DLD1 (cell line): ENCODE results near the gene AFF1.

Source experiments
- in situ Hi-C: cut with HindIII; loops from 2 replicates; pipeline ENCODE4 v1.10.0; 2017; ENCODE audit warnings: low sequenced_read_pairs

Gene AFF1

DNA sequence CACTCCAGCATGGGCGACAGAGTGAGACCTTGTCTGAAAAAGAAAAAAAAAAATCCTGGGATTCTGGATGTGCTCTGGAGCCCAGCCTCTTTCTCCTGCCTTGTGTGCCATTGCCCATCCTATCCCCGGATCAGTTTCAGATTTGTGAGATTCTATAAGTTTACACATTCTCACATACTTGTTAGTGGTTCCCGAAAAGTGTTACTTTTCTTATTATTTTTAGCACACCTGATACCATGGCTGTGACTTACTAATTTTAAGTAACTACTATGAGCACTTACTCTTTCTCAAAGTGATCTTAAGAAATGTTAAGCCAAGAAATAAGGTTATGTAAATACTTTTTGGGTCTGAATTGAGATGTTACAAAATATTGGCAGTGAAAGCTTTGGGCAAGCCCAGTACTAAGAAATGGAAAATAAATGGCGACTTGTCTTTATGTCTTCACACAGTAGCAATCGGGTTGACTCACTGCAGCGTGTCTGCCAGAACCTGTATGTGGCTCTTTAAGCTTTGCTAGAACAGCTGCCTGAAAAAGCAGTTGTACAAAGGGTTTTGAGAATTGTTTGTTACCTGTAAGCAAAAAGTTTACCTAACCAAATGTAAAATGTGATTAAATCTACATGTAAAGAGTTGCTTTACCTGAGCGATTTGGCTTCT is 166.9 kb downstream of the AFF1 start:
- in situ Hi-C loops: loop anchor here (25.0 kb wide), 1 partner anchor 189 kb away; no protein-coding TSS in a partner anchor

DNA sequence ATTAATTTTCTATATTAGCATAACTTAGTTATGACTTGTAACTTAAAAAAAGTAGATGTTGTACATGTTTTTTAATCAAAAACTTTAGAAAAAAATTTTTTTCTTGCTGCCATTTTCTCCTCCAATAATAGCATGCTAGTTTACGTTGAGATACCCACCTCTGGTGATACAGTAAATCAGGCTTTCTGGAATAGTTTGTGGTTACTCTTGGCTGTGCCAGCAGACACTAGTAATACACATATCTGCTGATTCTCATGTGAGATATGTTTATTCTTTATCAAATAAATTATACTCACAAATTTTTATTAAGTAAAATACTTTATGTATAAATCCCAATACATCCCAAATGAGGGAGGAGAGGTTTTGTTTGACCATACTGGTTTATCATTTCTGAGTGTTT is 168.3 kb downstream of the AFF1 start:
- in situ Hi-C loops: loop anchor here (25.0 kb wide), 1 partner anchor 191 kb away; no protein-coding TSS in a partner anchor

DNA sequence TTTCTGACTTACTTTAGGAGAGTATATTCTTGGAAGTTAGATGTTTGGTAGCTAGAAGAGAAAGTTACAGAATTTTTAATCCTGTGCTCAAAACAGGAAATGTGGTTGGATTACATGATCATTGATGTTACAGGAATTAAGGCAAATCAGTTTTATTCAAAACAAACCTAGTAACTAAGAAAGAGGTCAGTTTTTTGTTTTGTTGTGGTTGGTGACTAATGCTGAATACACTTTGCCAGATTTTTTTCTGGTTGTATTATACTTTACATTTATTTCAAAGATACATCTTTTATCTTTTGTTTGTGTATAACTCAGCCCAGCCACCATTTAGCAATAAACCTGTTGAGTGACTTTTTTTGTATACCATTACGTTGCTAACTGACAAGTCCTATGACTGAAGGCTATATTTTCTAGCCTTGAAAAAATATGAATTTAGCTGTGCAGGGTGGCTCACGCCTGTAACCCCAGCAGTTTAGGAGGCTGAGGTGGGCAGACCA is 168.9 kb downstream of the AFF1 start:
- in situ Hi-C loops: loop anchor here (25.0 kb wide), 1 partner anchor 191 kb away; no protein-coding TSS in a partner anchor

DNA sequence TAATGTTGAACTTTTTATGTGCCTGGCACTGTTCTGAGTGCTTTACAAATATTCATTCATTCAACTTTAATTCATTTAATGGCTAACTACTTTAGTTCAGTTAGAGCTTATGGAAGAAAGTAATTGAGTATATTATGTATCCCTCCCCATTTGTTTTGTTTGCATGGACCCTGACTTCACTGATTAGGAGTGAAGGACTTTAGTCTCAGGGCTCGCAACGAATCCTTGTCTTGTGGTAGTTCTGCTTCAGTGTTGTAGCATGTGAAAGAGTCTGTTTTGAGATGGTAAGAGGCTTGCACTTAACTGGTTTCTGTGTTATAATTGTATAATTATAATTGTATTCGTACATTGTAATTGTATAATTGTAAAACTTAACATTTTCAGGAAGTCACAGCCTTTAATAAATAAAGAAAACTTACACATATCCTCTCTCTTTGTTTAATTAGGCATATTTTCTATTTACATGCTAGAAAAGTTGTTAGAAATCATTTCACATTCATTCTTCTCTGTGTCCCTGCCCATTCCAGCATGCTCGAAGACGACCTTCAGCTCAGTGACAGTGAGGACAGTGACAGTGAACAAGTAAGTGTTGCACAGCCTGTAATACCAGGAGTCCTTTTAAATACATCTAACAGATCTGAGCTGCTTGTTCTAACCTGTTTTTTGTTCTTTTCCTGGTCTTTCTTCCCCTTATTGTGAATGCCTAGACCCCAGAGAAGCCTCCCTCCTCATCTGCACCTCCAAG is 170.5 kb downstream of the AFF1 start:
- in situ Hi-C loops: loop anchor here (25.0 kb wide), 1 partner anchor 193 kb away; no protein-coding TSS in a partner anchor

DNA sequence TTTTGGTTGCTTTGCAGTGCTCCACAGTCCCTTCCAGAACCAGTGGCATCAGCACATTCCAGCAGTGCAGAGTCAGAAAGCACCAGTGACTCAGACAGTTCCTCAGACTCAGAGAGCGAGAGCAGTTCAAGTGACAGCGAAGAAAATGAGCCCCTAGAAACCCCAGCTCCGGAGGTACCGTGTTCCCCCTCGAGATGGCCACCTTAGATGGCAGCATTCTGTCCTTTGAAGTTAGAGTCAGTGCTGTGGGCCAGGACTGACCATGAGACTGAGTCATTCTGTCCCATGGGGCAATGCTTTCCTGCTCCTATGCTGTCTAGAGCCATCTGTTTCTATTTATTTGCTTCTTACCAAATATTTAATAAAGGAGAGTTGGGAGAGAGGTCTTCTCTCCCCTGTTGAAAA is 173.3 kb downstream of the AFF1 start:
- in situ Hi-C loops: loop anchor here (25.0 kb wide), 1 partner anchor 196 kb away; no protein-coding TSS in a partner anchor

DNA sequence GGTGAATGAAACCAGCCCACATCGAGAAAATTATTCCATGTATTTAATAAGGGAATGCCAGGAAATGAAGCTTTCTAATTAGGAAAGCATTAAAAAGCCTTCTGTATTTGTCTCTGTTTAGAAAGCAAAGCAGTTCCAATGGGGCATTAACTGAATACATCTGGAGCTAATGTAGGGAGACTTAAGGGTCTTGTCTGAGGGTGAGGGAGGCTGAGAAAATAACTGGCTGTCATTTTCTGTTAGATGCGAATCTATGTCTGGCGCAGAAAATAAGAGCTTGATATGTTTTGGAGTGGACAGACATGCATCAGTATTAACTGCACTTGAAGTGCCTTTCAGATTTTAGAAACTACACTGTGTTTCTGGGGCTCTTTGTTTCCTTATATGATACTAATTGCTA is 174.3 kb downstream of the AFF1 start:
- in situ Hi-C loops: loop anchor here (25.0 kb wide), 1 partner anchor 197 kb away; no protein-coding TSS in a partner anchor

DNA sequence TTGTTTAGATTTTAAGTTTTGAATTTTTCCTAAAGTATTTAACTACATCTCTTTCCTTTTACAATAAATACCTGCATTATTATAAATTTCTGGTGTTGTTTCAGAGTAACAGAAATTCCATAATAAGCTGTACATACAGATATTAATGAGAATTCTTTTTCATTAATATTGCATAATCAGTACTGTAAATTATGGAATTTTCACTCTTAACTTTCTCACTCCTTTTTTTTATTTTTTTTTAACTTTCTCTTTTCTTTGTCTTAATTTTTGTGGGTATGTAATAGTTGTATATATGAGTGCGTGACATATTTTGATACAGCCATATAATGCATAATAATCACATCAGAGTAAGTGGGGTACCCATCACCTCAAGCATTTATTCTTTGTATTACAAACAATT is 175.1 kb downstream of the AFF1 start:
- in situ Hi-C loops: loop anchor here (25.0 kb wide), 1 partner anchor 198 kb away; no protein-coding TSS in a partner anchor

DNA sequence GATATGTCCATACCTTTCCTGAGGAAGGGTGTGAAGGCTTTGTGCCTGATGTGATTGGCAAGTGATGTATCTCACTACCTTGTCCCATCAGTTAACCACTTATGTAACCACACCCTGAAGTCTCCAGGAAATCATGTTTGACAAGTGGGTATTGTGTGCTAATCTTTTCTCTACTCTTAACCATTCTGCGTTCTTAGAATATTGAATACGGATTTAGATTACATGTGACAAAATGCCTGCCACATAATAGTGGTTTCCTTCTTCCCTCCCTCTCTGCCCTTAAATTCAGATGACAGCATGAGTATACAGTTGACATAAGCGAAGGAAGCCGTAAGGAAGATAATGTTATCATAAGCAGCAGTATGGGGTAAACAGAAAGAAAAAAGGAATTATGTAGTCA is 177.3 kb downstream of the AFF1 start:
- in situ Hi-C loops: loop anchor here (25.0 kb wide), 1 partner anchor 200 kb away; no protein-coding TSS in a partner anchor

DNA sequence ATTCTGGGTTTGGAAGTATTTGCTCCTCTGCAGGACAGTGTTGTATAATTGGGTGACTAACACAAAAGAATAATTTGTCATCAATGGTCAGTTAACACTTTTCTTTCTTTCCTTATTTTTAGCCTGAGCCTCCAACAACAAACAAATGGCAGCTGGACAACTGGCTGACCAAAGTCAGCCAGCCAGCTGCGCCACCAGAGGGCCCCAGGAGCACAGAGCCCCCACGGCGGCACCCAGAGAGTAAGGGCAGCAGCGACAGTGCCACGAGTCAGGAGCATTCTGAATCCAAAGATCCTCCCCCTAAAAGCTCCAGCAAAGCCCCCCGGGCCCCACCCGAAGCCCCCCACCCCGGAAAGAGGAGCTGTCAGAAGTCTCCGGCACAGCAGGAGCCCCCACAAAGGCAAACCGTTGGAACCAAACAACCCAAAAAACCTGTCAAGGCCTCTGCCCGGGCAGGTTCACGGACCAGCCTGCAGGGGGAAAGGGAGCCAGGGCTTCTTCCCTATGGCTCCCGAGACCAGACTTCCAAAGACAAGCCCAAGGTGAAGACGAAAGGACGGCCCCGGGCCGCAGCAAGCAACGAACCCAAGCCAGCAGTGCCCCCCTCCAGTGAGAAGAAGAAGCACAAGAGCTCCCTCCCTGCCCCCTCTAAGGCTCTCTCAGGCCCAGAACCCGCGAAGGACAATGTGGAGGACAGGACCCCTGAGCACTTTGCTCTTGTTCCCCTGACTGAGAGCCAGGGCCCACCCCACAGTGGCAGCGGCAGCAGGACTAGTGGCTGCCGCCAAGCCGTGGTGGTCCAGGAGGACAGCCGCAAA is 179.6 kb downstream of the AFF1 start:
- in situ Hi-C loops: loop anchor here (25.0 kb wide), 1 partner anchor 202 kb away; no protein-coding TSS in a partner anchor

DNA sequence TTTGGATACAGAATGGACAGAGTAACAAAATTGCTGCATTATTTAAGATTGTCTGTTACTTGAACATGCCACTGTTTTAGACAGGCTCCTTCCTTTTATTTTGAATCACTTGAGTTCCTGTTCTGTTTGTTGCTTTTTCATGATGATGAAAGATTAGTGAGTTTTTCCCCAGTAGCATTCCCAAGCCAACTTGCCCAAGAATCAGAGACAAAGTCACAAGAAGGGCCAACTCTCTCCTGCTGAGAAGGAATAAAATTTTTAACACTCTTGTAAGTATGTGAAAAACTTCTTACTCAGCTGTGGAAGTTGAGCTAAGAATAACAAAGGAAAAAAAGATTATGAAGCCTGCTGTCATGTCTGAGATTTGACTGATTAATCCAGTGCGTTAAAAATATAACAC is 181.4 kb downstream of the AFF1 start:
- in situ Hi-C loops: loop anchor here (25.0 kb wide), 1 partner anchor 204 kb away; no protein-coding TSS in a partner anchor

DNA sequence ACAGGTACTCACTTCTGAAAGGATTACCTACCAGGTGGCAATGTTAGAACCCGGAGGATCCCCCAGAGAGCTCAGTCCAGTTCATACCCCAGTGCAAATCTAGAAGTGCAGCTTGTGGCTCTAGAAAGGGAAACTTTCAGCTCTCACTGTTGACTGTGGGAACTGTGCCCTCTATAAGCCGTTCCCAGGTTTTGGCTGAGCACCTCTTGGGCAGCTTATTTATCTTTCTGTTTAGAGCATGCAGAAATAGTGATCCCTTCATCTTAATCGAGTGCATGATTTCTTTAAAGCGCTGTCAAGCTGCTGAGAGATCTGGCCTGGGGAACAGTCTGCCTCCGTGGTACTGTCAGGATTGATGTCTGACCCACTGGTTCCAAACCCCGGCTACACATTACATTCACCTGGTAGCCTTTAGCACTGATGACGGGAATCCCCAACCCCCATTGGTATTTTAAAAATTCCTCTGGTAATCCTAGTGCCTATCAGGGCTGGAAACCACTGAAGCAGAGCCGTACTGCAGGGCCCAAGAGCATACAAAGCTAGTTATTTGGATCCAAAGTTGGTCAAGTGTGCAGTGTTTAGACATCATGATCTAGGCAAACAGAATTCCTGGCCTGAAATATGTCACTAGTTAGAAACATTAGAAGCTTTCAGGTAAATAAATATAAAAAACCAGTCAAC is 182.4 kb downstream of the AFF1 start:
- in situ Hi-C loops: loop anchor here (25.0 kb wide), 1 partner anchor 205 kb away; no protein-coding TSS in a partner anchor

DNA sequence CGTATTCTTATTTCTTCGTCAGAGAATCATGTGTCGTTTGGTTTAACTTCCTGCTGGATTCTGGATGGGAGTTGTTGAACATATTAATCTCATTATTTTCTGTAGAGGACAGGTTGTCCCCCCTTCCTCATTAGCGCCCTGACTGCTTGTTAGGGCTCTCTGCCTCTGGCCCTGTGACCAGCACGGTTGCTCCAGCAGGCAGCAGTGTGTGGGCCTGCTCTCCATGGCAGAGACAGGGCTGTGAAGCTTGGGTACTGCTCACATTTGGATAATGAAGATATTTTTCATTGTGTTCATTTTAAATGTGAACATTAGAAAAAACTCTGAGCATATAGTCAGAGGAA is 182.9 kb downstream of the AFF1 start:
- in situ Hi-C loops: loop anchor here (25.0 kb wide), 1 partner anchor 205 kb away; no protein-coding TSS in a partner anchor

DNA sequence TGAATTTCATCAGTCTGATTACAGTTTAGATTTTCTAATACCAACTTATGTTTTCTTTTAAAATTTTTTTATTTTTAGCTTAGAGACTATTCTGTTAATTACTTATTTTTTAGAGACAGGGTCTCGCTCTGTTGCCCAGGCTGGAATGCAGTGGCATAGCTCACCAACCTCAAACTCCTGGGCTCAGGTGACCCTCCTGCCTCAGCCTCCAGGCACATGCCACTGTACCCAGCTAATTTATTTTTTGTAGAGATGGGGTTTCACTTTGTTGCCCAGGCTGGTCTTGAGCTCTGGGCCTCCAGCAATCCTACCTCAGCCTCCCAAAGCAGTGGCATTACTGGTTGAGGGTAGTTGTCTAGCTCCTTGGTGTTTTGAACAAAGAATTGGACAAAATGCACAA is 183.6 kb downstream of the AFF1 start:
- in situ Hi-C loops: loop anchor here (25.0 kb wide), 1 partner anchor 206 kb away; no protein-coding TSS in a partner anchor

DNA sequence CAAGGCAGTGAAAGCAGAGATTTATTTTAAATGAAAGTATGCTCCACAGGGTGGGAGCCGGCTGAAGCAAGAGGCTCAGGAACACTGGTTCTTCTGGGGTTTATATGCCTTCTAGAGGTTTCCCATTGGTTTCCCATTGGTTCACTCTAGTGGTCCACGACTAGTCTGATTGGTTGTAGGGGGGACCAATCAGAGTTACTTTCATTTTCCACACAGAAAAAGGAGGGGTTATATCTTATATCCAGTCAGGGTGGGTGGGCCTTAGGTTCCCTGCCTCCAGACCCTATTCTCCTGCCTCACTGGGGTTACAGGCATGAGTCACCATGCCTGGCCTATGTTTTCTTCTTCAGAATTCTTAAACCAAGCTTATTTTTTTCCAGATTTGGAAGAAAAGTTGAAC is 184.0 kb downstream of the AFF1 start:
- in situ Hi-C loops: loop anchor here (25.0 kb wide), 1 partner anchor 207 kb away; no protein-coding TSS in a partner anchor

DNA sequence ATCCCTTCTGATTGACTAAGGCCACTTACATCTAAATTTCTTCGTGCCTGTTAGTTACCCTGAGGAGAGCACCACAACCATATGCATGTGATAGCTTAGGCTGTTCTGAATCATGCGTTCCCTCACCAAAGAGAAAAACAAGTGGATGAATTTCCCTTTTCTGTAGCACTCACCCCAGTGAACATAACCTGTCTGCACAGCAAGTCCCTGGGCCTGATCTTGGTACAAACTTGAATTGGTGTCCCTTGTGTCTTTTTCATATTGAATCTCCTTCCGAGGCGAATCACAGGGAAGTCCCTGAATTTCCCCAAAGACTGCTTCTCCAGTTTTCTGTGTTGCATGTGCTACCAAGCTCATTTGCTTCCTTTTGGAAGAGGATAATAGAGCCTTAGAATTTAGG is 185.2 kb downstream of the AFF1 start:
- in situ Hi-C loops: loop anchor here (25.0 kb wide), 1 partner anchor 208 kb away; no protein-coding TSS in a partner anchor

DNA sequence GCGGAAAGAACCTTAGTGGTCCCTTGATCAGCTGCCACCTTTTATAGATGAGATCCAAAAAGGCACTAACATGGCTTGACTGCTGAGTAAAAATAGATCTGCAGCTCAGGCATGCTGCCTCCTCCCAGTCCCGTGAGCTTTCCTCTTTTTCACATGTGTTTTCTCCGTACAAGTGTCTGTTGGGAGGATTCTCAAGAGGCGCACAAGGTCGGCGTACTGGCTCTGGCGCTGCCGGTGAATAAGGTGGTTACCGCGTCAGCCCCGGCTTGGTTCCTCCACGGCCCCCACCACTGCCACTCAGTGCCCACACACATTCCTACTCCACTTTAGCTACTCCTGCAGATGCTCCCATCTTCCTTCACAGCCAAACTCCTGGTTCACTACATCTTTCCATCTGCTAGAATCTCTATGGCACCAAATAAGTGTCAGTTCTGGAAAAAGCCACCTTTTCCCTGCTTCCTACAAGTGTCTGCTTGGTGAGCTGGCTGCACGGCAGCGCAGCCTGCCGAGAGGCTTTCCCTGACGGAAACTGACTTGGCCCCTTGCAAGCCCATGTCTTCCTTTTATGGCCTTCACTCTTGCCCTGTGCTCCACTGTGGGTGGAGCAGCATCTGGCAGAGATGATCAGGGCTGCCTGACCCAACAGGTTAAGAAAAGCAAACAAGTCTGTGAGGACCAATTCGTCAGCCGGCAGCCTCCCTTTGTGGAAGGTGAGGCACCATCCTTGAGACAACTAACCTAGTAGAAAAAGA is 185.8 kb downstream of the AFF1 start:
- in situ Hi-C loops: loop anchor here (25.0 kb wide), 1 partner anchor 208 kb away; no protein-coding TSS in a partner anchor

DNA sequence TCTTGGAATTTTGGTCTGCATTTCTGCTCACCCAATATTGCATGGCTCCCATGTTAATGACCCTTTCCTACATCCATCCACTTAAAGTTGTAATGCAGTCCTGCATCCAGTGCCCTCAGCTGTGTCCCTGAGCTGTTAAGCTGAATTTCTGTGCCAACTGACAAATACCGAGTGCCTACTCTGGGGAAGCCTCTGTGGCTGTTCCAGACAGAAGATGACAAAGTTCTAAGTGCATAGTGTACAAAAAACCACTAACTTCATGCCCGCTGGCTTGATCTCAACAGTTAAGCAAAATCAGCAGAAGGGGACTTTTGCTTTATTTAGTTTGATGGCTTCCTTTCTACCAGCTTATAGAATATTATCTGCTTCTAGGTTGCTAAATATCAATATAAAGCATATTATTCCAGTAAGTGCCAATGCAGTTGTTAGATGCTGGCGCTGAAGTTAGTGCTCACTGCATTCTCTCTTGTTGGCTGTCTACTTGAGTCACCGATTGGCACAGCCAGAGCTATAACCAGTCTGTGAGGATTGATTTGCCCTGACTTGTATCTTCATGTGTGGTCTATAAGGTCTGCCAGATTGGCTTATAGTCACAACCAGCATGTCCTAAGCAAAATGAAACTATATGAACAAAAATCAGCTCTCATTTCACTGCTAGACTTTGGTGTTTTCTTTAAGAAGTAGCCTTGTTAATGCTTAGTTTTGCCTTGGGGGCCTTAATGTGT is 186.7 kb downstream of the AFF1 start:
- in situ Hi-C loops: loop anchor here (25.0 kb wide), 1 partner anchor 209 kb away; no protein-coding TSS in a partner anchor

DNA sequence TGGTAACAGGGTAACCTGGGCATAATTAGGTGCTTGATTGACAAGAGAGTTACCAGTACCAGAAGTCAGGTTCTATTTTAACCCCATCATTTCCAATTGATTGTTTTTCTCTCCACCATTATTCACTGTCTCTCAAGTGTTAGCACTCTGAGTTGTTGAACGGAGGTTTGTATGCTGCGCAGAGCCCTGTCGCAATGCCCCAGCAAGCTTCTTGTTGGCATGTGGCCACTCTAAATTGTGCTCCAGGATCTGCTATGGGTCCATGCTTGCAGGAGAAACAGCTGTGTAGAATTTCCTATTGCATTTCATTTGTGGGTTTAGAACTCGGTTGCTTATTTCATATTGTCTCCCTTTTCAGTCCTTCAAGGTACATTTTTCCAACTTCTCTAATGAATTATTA is 187.4 kb downstream of the AFF1 start:
- in situ Hi-C loops: loop anchor here (25.0 kb wide), 1 partner anchor 210 kb away; no protein-coding TSS in a partner anchor
